GM18511 (cell line): ENCODE data around the gene CAV3.

Experiments
- ATAC-seq: cut with Tn5 transposase; IDR thresholded peaks from one replicate; pipeline ENCODE4 v1.9.1; 2021; ENCODE audit warnings: mild to moderate bottlenecking, moderate library complexity; ENCODE audit not compliant: unreplicated experiment

Gene CAV3

GRCh38 chr3:8759038-8759707 is 25.6 kb downstream of the CAV3 start:
- ATAC-seq: no peak

DNA sequence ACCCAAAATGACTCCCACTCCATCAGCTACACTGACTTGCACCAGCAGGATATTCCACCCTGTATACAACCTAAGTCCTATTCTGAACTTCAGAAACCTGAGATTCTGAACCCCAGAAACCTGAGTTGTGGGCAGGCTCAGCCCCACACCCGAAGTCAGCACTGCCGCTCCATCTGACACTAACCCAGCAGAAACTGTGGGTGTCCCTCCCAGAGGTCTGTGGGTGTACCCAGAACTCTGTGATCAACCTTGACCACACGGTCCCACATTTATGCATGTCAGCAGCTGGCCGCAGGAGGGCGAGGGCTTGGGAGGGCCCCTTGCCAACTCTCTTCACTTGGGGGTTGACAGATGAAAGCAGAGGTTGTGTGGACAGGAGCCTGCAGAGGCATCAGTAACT is 26.5 kb downstream of the CAV3 start:
- ATAC-seq: no peak

DNA sequence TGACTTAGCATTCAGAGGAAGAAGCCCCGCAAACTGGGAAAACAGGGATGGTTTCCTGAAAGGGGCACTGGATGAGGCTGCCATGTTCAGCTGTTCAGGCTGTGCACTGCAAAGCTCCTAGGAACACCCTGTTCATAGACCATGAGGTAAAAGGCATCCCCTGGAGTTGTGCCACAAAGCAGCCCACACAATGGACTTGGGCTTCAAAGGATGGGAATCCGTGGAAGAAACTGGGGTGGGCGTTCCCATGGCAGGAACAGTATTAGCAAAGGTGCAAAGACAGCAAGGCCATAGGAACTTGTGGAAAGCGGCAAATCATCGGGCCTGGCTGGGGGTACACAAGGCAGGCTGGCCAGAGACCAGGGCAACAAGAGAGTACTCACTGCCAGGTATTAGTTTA is 26.9 kb downstream of the CAV3 start:
- no peak for ATAC-seq

DNA sequence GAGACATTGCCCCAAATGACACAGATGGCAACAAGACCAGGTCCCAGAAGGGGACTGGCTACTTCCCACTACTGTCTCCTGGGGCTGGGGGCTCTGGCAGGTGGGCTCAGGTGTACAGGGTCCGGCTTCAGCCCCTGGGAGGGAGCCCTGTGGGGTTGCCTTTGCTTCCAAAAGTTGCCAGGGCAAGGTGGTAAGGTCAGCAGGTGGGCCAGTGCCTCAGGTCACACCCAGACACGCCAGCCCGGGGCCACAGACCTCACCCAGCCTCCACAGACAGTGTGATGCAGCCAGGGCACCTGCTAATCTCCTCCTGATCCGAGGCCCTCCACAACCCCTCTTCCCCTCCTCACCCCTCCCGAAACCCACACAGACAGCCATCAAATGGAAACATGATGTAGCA is 28.3 kb downstream of the CAV3 start:
- ATAC-seq: no peak

DNA sequence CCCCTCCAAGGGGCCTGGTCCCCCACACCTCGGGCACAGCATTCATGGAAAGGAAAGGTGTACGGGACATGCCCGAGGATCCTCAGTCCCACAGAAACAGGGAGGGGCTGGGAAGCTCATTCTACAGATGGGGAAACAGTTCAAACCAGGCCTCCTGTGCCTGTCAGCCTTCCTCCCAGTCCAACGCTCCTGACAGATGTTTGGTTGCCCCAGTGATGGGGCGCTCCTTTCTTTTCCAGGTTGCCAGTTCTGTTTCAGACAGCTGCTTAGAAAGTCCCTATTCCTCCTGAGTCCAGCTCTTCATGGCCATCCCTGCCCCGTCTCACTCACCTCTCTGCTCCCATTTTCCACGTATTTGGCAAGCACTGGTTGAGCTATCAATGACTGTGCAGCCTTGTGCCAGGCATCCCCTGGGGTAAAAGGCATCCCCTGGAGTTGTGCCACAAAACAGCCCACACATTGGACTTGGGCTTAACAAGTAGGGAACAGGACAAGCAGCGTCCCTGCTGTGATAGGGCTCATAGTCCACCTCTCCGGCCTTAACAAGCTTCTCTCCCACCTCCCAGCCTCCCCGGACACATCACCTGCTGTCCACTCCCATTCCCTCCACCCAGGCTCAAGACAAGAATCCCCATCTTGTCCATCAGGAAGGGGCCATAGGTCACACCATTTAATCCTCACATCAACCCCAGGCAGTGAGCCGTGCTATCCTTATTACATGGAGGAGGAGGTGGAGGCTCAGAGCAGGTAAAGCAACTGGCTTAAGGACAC is 29.2 kb downstream of the CAV3 start:
- no peak for ATAC-seq

DNA sequence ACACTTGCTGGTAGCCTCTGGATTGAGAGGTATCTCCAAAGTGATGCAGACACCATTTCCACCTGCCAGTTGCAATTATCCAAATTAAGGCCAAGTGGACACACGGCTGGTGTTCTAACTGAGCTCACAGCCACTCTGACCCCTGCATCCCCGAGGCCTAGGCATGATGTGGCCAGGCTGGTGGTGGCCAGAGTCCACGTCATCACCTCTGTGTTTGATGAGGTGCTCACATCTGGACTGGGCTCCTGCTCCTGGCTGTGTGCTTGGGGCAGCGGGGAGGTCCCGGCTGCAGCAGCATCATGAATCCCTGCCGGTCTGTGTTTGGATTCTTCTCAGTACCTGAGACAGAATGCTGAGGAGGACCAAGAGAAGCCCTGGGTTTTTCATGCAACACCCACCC is 30.9 kb downstream of the CAV3 start:
- no peak for ATAC-seq

DNA sequence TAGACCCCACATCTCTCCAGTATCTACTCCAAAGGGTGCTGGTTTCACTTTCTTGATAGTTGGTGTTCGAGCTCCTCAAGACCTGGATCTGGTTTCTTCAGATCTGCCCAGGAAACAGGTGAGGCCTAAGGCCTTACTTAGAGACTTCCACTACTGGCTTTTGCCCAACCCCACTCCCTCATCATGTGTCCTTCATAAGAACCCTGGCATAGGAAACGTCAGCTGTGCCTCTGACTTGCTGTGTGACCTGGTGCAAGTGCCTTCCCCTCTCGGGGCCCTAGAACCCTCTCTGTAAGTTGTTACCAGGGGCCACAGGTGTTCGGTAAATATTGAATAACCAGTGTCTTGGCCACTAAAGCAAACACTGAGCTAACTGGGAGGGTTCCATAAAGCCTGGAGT is 31.9 kb downstream of the CAV3 start:
- ATAC-seq: no peak

- no peak for ATAC-seq
Observed at GRCh38 chr3:8766148-8766547, 32.5 kb downstream of the CAV3 start.

- ATAC-seq: no peak
Observed at GRCh38 chr3:8767256-8767666, 33.7 kb downstream of the CAV3 start.

- ATAC-seq: peak; percentile 60
Observed at GRCh38 chr3:8767667-8768363, 34.2 kb downstream of the CAV3 start.

- ATAC-seq: peak; percentile 27
Observed at GRCh38 chr3:8768364-8769087, 34.9 kb downstream of the CAV3 start.

GRCh38 chr3:8769088-8769822 is 35.7 kb downstream of the CAV3 start, which contains the start of gene OXTR:
Gene OXTR, minus strand, starts transcription at chr3:8769613. Its CDS starts 1,426 bp downstream, at chr3:8768187.
- peak; percentile 70 for ATAC-seq

DNA sequence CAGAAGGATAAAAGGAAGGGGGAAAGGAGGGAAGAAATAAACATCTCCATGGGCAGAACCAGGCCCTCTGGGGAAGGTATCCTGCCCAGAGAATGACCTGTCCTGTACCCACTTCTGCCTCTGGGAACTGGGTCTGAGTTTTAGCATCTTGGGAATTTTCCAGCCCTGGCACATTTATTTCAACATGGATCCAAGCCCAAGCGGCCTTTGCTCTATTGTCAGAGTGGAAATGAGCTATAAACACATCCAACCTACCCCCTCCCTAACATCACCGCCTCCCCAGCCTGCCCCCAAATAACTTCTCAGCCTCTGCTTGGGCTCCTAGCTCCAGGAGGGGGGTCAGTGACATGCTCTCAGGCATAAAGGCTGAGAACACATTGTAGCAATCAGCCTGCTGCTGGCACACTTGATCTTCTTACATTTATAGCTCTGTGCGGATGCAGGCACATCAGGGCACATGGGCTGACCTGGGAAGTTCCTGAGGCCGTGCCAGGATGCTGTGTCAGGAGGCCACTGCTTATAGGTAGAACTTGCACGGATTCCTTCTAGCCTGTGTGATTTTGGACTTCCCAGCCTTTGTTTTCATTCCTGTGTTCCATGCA is 40.4 kb downstream of the CAV3 start:
- no peak for ATAC-seq

- ATAC-seq: no peak
Observed at GRCh38 chr3:8775181-8775580, 41.6 kb downstream of the CAV3 start.

- ATAC-seq: no peak
Observed at GRCh38 chr3:8775602-8776001, 42.0 kb downstream of the CAV3 start.

GRCh38 chr3:8776406-8776805 is 42.8 kb downstream of the CAV3 start:
- ATAC-seq: no peak

DNA sequence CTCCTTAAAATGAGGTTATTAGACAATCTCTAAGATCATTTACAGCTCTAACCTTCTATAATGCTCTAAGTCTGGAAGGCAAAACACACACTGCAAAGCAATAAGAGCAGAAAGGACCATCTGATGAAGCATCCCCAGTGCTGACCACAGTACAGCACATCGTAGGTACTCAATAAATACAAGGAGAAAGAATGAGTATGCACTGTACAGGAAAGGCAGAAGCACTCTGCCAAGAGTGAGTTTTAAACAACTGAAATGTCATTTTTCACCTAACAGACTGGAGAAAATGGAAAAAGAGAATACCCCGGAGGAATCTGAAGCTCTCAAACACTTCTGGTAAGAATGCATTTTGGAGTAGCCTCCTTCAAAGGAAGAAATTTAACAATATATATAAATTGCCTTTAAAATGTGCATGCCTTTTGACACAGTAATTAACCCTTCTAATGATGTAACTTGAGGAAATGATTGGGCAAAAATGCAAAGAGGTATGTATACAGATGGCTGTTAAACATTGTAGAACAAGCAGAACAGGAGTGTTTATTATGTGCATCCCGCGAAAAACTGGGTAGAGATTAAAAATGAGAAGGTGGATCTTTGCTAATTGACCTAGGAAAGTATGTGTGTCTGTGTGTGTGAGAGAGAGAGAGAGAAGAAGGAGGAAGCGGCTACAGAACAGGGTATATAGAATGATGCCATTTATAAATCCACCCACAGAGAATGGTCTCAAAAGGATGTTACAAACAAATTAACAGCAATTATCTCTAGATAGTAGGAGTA is 43.8 kb downstream of the CAV3 start:
- peak; percentile 78 for ATAC-seq

GRCh38 chr3:8777978-8778267 is 44.3 kb downstream of the CAV3 start:
- peak; percentile 21 for ATAC-seq

GRCh38 chr3:8778475-8778874 is 44.9 kb downstream of the CAV3 start:
- ATAC-seq: no peak

GRCh38 chr3:8780279-8780678 is 46.7 kb downstream of the CAV3 start:
- ATAC-seq: no peak
